GM19467 (cell line): ENCODE results near the gene METTL24.
A peak's percentile ranks its signal among the peaks of the same experiment; 100 is the strongest.
"Not testable (repeated sequence)": the region's sequence is repeated elsewhere in the genome, so short reads cannot be mapped to it uniquely, and the experiment has no call there.

Source experiments
- ATAC-seq: cut with Tn5 transposase; IDR thresholded peaks from one replicate; pipeline ENCODE4 v1.9.1; 2021; ENCODE audit warnings: mild to moderate bottlenecking, moderate library complexity; ENCODE audit not compliant: unreplicated experiment

Gene METTL24

DNA sequence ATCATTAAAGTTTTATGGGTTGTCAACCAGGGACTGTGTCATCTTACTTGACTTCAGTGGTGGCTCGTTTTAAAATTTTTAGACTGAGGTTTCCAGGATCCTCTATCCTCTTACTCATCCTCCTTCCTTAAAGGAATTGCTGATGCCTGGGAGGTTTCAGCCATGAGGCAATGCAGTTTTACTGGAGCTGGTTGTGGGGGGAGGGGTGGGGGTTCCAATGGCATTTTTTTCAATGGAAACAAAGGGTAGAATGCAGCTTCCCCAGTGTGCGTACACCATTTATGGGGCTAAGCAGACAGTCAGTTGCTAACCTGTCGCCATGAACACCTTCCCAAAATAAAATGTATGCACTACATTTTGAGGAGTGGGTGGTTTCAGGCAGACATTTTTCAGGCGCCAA lies 88.0 kb downstream of the METTL24 start:
- ATAC-seq = no peak

DNA sequence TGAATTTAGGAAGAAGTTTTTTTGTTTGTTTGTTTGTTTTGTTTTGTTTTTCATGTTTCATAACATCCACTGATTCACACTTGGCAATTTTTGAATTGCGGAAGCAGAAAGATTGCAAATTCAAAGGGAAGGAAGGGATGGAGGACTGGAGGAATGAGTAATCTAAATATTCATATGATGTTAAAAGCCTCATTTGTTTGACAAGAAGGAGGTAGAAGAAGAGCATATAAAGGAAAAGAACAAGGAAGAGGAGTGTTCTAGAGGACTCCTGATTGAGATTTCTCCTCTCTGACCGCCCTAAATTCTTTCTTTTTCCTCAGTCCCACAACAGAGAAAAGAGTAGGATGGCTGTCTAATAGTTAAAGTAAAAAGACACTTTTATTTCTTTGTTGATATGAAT lies 88.5 kb downstream of the METTL24 start:
- ATAC-seq = no peak

DNA sequence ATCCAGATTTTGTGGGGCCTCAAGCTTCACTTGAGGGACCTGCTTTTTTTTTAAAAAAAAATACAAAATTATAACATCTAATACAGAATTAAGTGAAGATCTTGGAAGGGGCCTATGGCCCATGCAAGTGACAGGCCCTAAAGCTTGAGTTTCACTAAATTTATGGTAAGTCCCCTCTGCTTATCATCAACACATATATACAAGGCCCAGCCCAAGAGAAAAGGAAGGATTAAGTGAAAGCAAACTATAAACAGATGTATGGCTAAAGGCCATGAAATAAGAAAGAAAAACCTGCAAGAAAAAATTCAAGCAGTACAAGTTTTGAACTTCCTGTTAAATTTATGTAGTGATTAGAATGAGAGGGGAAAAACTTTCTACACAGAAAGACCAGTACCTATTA lies 91.2 kb downstream of the METTL24 start:
- no peak for ATAC-seq

DNA sequence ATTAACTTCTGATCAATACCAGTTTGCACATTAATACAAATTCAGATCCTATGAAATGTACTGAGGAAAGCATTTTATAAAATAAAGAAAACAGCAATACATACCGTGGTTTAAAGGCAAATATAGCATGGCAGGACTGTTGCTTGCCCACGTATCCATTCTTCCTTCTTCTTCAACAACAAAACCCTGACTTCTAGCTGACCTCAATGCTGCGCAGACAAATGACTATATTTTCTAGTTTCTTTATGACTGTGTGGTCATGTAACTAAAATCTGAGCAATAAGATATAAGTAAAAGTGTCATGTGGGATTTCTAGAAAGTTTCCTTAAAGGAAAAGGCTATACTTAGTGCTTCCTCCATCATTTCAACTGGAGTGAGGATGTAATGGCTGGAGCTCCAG lies 92.9 kb downstream of the METTL24 start:
- ATAC-seq = no peak

DNA sequence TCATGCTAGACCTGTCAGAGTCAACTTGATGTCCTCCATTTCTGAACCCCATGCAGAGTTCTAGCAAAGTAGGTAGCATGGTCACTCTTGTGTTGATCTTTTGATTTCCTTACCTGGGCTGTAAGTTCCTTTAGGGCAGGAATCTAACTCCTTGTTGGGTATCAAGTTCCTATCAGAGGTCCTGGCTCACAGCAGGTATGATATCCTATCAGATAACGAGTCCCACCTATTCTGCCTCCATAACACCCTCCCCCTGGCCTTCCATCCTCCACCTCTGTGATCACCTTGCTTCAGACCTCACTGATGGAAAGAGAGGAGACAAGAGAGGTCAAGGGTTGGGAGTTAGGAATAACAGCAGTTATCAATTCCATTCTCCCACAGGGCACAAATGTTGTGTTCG lies 101.8 kb downstream of the METTL24 start:
- ATAC-seq = no peak

DNA sequence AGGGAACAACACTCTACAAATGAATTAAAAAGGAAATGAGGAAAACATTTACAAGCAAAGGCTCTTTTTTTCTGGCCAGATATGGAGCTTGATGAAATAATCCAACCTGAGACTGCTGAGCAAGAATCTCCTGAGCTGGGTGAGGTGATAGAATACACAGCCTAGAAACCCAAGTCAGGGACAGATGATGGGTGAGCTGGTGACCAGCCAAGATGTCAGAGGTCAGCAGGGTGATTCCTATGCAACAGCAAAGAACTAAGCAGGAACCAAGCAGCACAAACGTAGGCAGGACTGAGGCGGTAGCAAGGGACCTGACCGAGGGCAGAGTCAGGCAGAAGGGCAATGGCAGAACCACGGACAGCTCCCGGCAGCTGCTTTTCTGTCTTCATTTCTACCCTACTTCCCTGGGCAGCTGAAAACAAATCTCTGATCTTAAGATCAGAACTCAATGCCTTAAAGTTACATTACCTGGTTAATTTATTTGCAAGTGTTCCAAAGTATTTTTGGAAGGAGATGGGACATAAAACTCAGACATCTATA lies 102.9 kb downstream of the METTL24 start:
- ATAC-seq = no peak

- no peak for ATAC-seq
These were observed 107.3 kb downstream of the METTL24 start for GRCh38 chr6:110250838-110251237.

DNA sequence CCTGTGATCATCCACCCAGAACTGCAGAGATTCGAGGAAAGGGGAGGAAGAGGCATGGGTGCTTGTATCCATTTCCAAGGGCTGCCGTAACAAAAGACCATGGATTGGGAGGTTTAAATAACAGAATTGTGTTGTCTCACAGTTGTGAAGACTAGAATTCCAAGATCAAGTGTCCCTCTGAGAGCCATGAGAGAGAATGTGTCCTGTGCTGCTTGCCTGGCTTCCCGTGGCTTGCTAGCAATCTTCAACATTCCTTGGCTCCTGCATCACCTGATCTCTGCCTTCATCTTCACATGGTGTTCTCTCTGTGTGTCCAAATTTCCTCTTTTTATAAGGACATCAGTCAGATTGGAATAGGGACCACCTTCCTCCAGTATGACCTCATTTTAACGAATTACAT lies 108.1 kb downstream of the METTL24 start:
- ATAC-seq = no peak

- ATAC-seq = no peak
These were observed 111.1 kb downstream of the METTL24 start for GRCh38 chr6:110246900-110247546.

DNA sequence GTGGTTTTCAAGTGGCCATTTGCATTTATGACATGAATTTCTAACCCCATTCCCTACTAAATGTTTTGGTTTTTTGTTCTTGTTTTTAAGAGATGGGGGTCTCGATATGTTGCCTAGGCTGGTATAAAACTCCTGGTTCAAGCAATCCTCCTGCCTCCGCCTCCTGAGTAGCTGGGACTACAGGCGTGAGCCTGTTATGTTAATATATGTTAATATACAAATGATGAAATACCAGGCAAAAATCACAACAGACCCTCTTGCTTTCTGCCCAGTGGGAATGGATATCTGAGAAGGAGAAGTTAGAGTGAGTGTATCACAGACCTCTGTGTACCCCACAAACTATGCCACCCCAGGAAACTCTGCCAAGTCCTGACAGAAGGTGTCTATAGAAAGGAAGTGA lies 111.8 kb downstream of the METTL24 start:
- no peak for ATAC-seq

DNA sequence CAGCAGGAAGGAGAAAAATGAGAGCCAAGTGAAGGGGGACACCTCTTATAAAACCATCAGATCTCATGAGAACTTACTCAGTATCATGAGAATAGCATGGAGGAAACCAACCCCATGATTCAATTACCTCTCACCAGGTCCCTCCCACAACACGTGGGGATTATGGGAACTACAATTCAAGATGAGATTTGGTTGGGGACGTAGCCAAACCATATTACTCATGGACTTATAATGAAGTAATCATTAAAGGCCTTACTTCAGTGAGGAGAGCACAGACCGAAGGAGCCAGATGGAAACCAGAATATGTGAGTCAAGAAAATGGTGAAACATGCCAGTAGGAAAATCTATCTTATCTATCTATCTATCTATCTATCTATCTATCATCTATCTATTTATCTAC lies 113.5 kb downstream of the METTL24 start:
- ATAC-seq = not testable (repeated sequence)

DNA sequence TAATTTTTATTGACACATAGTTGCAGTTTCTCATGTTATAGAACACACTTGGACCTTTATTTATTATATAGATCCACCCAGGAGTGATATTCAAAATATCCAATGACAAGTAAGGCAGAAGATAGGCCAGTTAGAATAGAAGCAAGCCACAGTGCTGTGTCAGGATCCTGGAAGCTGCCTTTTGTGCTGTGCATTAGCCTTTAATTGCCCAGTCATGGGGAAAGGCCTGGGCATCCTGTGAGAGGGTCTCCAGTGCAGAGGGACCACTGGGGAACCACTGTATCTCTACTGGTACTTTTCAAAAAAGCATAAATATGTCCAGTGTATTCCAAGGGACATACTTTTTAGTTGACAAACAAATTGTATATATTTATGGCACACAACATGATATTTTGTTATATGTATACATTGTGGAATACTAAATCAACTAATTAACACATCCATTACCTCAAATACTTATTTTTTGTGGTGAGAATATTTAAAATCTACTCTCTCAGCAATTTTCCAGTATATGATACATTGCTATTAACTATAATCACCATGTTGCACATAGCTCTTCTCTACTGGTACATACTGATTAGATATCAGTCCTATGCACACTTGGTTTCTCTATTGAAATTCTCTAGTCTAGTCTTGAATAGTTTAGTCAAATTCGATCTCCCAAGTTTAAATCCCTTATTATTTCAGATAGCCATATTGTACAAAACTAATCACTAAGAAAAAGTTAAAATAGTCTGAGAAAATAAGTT lies 118.4 kb downstream of the METTL24 start:
- no peak for ATAC-seq

- not testable (repeated sequence) for ATAC-seq
These were observed 122.1 kb downstream of the METTL24 start for GRCh38 chr6:110236007-110236406.

DNA sequence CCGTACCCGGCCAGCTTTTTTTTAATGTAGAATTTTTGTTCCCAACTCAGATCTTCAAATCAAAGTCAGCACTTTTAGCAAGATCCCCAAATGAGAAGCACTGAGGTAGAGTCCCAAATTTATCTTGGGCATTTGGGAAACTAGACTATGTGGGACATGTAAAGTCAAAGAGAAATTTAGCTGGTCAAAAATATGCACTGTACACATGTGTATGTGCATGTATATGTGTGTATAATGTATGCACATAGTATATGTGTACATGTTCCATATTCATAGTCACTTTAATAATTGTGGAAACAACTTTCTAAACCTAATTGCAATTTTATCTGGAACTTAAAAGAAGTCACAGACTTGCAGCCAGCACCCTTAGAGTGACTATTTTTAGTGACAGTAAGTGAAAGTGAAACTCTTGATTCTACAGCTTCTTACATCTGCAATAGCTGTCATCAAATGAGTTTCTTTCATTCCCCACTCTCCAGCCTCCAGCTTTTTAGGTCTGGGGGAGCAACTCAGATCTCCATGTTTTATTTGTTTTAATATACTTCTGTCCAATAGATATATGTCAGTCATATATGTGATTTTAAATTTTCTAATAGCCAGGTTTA lies 124.3 kb downstream of the METTL24 start:
- peak; percentile 79 for ATAC-seq

DNA sequence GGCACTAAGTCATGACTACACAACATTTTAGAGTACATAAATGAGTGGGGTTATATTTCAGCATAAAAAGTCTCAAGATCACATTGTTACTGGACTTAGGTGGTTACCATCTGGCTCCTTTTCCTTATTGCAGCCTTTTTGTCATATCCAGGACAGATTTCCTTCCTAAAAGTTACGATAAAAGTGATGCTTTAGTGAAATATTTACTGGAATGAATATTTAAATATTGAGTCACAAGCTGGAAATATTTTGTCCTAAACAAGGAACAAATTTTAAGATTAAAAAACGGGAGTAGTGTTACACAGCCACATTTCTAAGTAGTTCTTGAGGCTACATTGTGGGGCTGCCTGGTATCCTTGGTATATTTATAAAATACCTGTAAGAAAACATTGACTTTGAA lies 125.7 kb downstream of the METTL24 start:
- ATAC-seq = no peak

GRCh38 chr6:110226261-110226660 lies 131.9 kb downstream of the METTL24 start:
- no peak for ATAC-seq

- ATAC-seq = no peak
These were observed 136.4 kb downstream of the METTL24 start for GRCh38 chr6:110221738-110222137.

GRCh38 chr6:110217266-110217665 lies 140.9 kb downstream of the METTL24 start:
- ATAC-seq = no peak

DNA sequence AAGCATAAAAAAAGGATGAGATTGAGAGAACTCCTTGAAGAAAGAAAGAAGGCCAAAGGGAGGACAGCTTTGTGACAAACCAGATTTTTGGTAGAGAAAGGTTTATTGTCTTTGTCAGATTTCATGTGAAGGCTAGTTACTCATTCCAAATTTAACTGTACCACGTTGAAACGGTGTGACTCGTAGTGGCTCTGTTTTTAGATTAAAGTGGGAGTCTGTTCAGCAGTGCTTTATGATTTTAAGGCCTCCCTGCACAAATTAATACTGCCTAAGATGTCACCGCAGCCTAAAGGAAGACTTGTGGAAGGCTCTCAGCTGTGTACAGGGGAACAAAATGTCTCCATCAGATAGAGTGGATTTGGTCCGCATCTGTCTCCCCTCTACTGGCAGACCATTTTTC lies 142.0 kb downstream of the METTL24 start:
- no peak for ATAC-seq

GRCh38 chr6:110214338-110214737 lies 143.8 kb downstream of the METTL24 start:
- no peak for ATAC-seq

- ATAC-seq = no peak
These were observed 146.4 kb downstream of the METTL24 start for GRCh38 chr6:110211753-110212152.

GRCh38 chr6:110207652-110208051 lies 150.5 kb downstream of the METTL24 start:
- no peak for ATAC-seq
